ENCODE measurements around the gene CLEC3B.

GRCh38 chr3:45056608-45057301 is 30.7 kb downstream of the CLEC3B start:
- TF ChIP-seq, protein P1, sequence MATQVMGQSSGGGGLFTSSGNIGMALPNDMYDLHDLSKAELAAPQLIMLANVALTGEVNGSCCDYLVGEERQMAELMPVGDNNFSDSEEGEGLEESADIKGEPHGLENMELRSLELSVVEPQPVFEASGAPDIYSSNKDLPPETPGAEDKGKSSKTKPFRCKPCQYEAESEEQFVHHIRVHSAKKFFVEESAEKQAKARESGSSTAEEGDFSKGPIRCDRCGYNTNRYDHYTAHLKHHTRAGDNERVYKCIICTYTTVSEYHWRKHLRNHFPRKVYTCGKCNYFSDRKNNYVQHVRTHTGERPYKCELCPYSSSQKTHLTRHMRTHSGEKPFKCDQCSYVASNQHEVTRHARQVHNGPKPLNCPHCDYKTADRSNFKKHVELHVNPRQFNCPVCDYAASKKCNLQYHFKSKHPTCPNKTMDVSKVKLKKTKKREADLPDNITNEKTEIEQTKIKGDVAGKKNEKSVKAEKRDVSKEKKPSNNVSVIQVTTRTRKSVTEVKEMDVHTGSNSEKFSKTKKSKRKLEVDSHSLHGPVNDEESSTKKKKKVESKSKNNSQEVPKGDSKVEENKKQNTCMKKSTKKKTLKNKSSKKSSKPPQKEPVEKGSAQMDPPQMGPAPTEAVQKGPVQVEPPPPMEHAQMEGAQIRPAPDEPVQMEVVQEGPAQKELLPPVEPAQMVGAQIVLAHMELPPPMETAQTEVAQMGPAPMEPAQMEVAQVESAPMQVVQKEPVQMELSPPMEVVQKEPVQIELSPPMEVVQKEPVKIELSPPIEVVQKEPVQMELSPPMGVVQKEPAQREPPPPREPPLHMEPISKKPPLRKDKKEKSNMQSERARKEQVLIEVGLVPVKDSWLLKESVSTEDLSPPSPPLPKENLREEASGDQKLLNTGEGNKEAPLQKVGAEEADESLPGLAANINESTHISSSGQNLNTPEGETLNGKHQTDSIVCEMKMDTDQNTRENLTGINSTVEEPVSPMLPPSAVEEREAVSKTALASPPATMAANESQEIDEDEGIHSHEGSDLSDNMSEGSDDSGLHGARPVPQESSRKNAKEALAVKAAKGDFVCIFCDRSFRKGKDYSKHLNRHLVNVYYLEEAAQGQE (IDR thresholded peaks at IDR 0.05; ENCODE audit: insufficient read depth in 1 of 2, low read depth in 2 of 2, low read length in 1 of 2): no peak
- no peak for TF ChIP-seq CTCF (IDR thresholded peaks at IDR 0.05)
- TF ChIP-seq TCF7L2 (IDR thresholded peaks at IDR 0.05; ENCODE audit: low read depth, low read length): no peak
- TF ChIP-seq SIN3A (IDR thresholded peaks at IDR 0.05; ENCODE audit: borderline replicate concordance, insufficient read depth, low read depth, low read length): no peak

Measured in Panc1 (cell line).